ENCODE measurements around the gene CAMK2D.

CAMK2D gene

GRCh38 chr4:113757486-113757885 is 4.1 kb downstream of the CAMK2D start:
- Histone ChIP-seq H3K9me3 (ENCODE audit: control insufficient read depth, insufficient read depth, low read length) (no peaks in the 10 kb centered on the region), H3K36me3 (ENCODE audit: insufficient read depth, low read length) (no peaks in the 10 kb centered on the region), H3K9ac (ENCODE audit: low read depth, low read length) (no peak overlapping the region), H3K4me1 (ENCODE audit: insufficient read depth, low read length) (peaks cover 21% of the 10 kb centered on the region)

DNA sequence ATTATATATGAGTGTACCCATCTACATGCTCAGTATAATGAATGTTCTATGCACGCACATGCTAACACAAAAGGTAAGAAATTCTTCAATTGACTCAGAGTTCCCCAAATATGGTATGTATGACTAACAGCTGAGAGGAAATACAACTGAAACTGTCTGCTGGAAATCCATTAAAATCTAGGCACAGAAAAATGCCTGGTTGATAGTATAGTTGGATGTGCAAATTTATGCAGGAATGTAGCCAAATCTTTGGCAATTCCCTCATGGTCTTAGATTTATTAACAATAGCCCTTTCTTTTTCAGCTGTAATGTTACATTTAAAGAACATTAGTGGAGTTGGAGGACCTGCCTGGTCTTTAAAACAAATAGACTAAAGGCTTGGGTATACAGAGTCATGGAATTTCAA is 5.5 kb downstream of the CAMK2D start:
- Histone ChIP-seq H3K9ac (ENCODE audit: low read depth, low read length) (no peak overlapping the region), H3K9me3 (ENCODE audit: control insufficient read depth, insufficient read depth, low read length) (no peaks in the 10 kb centered on the region), H3K4me1 (ENCODE audit: insufficient read depth, low read length) (peaks cover 21% of the 10 kb centered on the region), H3K36me3 (ENCODE audit: insufficient read depth, low read length) (no peaks in the 10 kb centered on the region)

- Histone ChIP-seq H3K9ac (ENCODE audit: low read depth, low read length) (no peak overlapping the region), H3K4me1 (ENCODE audit: insufficient read depth, low read length) (peaks cover 7% of the 10 kb centered on the region; the same call in 1 of the 2 replicates), H3K9me3 (ENCODE audit: control insufficient read depth, insufficient read depth, low read length) (no peaks in the 10 kb centered on the region), H3K36me3 (ENCODE audit: insufficient read depth, low read length) (no peaks in the 10 kb centered on the region)
Observed at GRCh38 chr4:113750734-113751133, 10.8 kb downstream of the CAMK2D start.

DNA sequence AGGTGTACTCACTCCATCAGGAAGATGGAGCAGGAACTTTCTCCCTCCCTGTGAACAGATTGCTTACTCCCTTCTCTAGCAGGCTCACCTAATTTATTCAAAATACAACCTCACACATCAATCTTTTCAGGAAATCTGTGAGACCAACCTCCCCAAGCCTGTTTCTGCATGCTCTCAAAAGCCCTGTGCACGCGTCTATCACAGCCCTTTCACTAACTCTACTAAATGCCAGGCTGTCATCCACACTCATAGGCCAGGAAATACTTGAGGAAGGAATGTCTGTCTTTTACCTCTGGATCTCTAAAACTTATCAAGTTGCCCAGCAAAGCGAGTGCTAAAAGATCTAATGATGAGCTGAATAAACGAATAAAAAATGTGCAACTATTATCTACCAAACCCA is 11.2 kb downstream of the CAMK2D start:
- no peak overlapping the region for H3K9ac ChIP-seq (ENCODE audit: low read depth, low read length)
- no peaks in the 10 kb centered on the region for H3K9me3 ChIP-seq (ENCODE audit: control insufficient read depth, insufficient read depth, low read length)
- no peaks in the 10 kb centered on the region for H3K36me3 ChIP-seq (ENCODE audit: insufficient read depth, low read length)
- peaks cover 7% of the 10 kb centered on the region; the same call in 1 of the 2 replicates for H3K4me1 ChIP-seq (ENCODE audit: insufficient read depth, low read length)

- no peaks in the 10 kb centered on the region for H3K9me3 ChIP-seq (ENCODE audit: control insufficient read depth, insufficient read depth, low read length)
- peaks cover 7% of the 10 kb centered on the region; the same call in 1 of the 2 replicates for H3K4me1 ChIP-seq (ENCODE audit: insufficient read depth, low read length)
- H3K9ac ChIP-seq (ENCODE audit: low read depth, low read length) = no peak overlapping the region
- H3K36me3 ChIP-seq (ENCODE audit: insufficient read depth, low read length) = no peaks in the 10 kb centered on the region
Observed at GRCh38 chr4:113749178-113749577, 12.4 kb downstream of the CAMK2D start.

DNA sequence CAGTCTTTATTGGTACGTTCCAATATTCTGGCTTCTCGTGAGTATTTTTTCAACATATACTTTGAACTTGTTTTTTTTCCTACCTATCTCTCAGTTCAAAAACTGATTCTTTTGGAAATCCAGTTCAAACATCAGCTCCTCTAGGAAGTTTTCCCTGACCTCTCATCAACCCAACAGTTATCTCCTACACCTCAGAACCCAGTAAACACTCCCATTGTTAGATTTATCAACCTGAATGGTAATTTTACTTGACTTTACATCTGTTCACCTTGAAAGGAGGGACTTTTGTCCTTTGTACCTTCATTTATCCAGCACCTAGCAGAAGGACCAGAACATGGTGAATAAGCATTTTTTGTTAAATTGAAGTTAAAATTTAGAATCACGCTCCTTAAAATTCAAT is 13.6 kb downstream of the CAMK2D start:
- Histone ChIP-seq H3K4me1 (ENCODE audit: insufficient read depth, low read length) (no peaks in the 10 kb centered on the region), H3K9ac (ENCODE audit: low read depth, low read length) (no peak overlapping the region), H3K9me3 (ENCODE audit: control insufficient read depth, insufficient read depth, low read length) (no peaks in the 10 kb centered on the region), H3K36me3 (ENCODE audit: insufficient read depth, low read length) (no peaks in the 10 kb centered on the region)

GRCh38 chr4:113745711-113746110 is 15.8 kb downstream of the CAMK2D start:
- no peaks in the 10 kb centered on the region for H3K4me1 ChIP-seq (ENCODE audit: insufficient read depth, low read length)
- no peaks in the 10 kb centered on the region for H3K36me3 ChIP-seq (ENCODE audit: insufficient read depth, low read length)
- no peak overlapping the region for H3K9ac ChIP-seq (ENCODE audit: low read depth, low read length)
- H3K9me3 ChIP-seq (ENCODE audit: control insufficient read depth, insufficient read depth, low read length) = no peaks in the 10 kb centered on the region

DNA sequence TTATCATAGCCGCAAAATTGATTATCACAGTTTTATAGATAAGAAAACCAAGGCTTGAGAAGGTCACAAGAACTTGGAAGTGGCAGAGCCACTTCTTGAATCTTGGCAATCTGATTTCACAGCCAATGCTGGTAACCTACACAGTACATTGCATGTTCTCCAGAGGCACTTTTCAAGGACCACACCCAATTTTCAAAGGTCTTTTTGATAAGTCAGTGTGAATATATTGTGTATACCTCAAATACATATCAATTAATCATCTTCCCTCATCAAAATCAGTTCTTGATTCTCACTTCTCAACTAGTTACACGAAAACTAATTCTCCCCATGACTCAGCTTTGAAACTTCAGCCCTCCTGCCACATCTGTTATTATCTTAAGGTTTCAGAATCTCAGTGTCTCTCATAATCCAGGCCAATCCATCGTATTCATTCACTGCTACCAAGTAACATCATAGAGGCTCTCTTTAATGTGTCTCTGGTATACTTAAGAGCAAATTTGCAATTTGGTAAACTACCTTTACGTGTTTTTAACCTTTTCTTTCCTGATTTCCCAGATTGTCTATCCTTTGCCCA is 16.8 kb downstream of the CAMK2D start:
- H3K9me3 ChIP-seq (ENCODE audit: control insufficient read depth, insufficient read depth, low read length) = no peaks in the 10 kb centered on the region
- H3K4me1 ChIP-seq (ENCODE audit: insufficient read depth, low read length) = no peaks in the 10 kb centered on the region
- no peaks in the 10 kb centered on the region for H3K36me3 ChIP-seq (ENCODE audit: insufficient read depth, low read length)

GRCh38 chr4:113743690-113744089 is 17.8 kb downstream of the CAMK2D start:
- Histone ChIP-seq H3K9me3 (ENCODE audit: control insufficient read depth, insufficient read depth, low read length) (no peaks in the 10 kb centered on the region), H3K36me3 (ENCODE audit: insufficient read depth, low read length) (no peaks in the 10 kb centered on the region), H3K4me1 (ENCODE audit: insufficient read depth, low read length) (peaks cover 7% of the 10 kb centered on the region; the same call in 1 of the 2 replicates), H3K9ac (ENCODE audit: low read depth, low read length) (no peak overlapping the region)

More for the DNA sequence above, 16.8 kb downstream of the CAMK2D start:
- H3K9ac ChIP-seq (ENCODE audit: low read depth, low read length) = no peak overlapping the region

- H3K36me3 ChIP-seq (ENCODE audit: insufficient read depth, low read length) = no peaks in the 10 kb centered on the region
- H3K4me1 ChIP-seq (ENCODE audit: insufficient read depth, low read length) = peaks cover 11% of the 10 kb centered on the region; the same call in 1 of the 2 replicates
- no peak overlapping the region for H3K9ac ChIP-seq (ENCODE audit: low read depth, low read length)
- no peaks in the 10 kb centered on the region for H3K9me3 ChIP-seq (ENCODE audit: control insufficient read depth, insufficient read depth, low read length)
Observed at GRCh38 chr4:113742643-113743042, 18.9 kb downstream of the CAMK2D start.

GRCh38 chr4:113741956-113742355 is 19.6 kb downstream of the CAMK2D start:
- Histone ChIP-seq H3K4me1 (ENCODE audit: insufficient read depth, low read length) (peaks cover 11% of the 10 kb centered on the region; the same call in 1 of the 2 replicates), H3K9ac (ENCODE audit: low read depth, low read length) (no peak overlapping the region), H3K9me3 (ENCODE audit: control insufficient read depth, insufficient read depth, low read length) (no peaks in the 10 kb centered on the region), H3K36me3 (ENCODE audit: insufficient read depth, low read length) (no peaks in the 10 kb centered on the region)

- H3K9ac ChIP-seq (ENCODE audit: low read depth, low read length) = no peak overlapping the region
- H3K9me3 ChIP-seq (ENCODE audit: control insufficient read depth, insufficient read depth, low read length) = no peaks in the 10 kb centered on the region
- no peaks in the 10 kb centered on the region for H3K36me3 ChIP-seq (ENCODE audit: insufficient read depth, low read length)
- H3K4me1 ChIP-seq (ENCODE audit: insufficient read depth, low read length) = peaks cover 11% of the 10 kb centered on the region; the same call in 1 of the 2 replicates
Observed at GRCh38 chr4:113740857-113741379, 20.6 kb downstream of the CAMK2D start.

- H3K9me3 ChIP-seq (ENCODE audit: control insufficient read depth, insufficient read depth, low read length) = no peaks in the 10 kb centered on the region
- no peaks in the 10 kb centered on the region for H3K36me3 ChIP-seq (ENCODE audit: insufficient read depth, low read length)
- H3K4me1 ChIP-seq (ENCODE audit: insufficient read depth, low read length) = peaks cover 11% of the 10 kb centered on the region; the same call in 1 of the 2 replicates
- H3K9ac ChIP-seq (ENCODE audit: low read depth, low read length) = no peak overlapping the region
Observed at GRCh38 chr4:113739197-113739596, 22.3 kb downstream of the CAMK2D start.

DNA sequence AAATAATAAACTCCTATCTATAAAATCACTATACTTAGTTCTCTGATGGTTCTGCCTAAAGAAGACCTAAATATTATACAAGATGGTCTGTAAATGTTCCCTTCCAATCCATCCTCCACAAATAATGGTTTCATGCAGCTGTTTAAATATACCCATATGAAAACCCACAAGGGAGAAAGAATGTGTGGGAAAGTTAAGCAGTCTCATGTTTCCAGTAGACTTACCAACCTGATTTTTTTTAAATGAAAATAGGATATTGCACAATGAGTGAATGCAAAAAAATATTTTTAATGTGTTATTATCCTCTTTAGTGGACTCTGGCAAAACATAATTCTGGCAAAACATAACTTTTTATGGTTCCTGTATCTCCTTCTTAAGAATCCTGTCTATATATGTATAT is 23.3 kb downstream of the CAMK2D start:
- H3K36me3 ChIP-seq (ENCODE audit: insufficient read depth, low read length) = no peaks in the 10 kb centered on the region
- peaks cover 11% of the 10 kb centered on the region; the same call in 1 of the 2 replicates for H3K4me1 ChIP-seq (ENCODE audit: insufficient read depth, low read length)
- no peak overlapping the region for H3K9ac ChIP-seq (ENCODE audit: low read depth, low read length)
- H3K9me3 ChIP-seq (ENCODE audit: control insufficient read depth, insufficient read depth, low read length) = no peaks in the 10 kb centered on the region

- Histone ChIP-seq H3K9ac (ENCODE audit: low read depth, low read length) (no peak overlapping the region), H3K4me1 (ENCODE audit: insufficient read depth, low read length) (peaks cover 3% of the 10 kb centered on the region; the same call in 1 of the 2 replicates), H3K36me3 (ENCODE audit: insufficient read depth, low read length) (no peaks in the 10 kb centered on the region), H3K9me3 (ENCODE audit: control insufficient read depth, insufficient read depth, low read length) (no peaks in the 10 kb centered on the region)
Observed at GRCh38 chr4:113733685-113734084, 27.9 kb downstream of the CAMK2D start.
